HUES6 (cell line): ENCODE measurements around the gene RAPGEF3.

Experiments used
- H3K27ac ChIP-seq: 2 replicates; pipeline ENCODE4 v1.7.0; 2013; ENCODE audit warnings: low read depth, mild to moderate bottlenecking, low read length, inconsistent platforms
- H3K27me3 ChIP-seq: 2 replicates; pipeline ENCODE4 v1.6.1; 2013; ENCODE audit warnings: low read length; ENCODE audit not compliant: control insufficient read depth, insufficient read depth
- H3K36me3 ChIP-seq: 2 replicates; pipeline ENCODE4 v1.6.1; 2013; ENCODE audit warnings: low read length; ENCODE audit not compliant: control insufficient read depth, insufficient read depth
- H3K4me1 ChIP-seq: 2 replicates; pipeline ENCODE4 v1.6.1; 2013; ENCODE audit warnings: low read length; ENCODE audit not compliant: control insufficient read depth, insufficient read depth
- H3K4me3 ChIP-seq: 2 replicates; pipeline ENCODE4 v1.5.1; 2013; ENCODE audit warnings: low read depth, low read length
- H3K9ac ChIP-seq: one replicate; pipeline ENCODE4 v1.6.1; 2013; ENCODE audit warnings: mild to moderate bottlenecking, low read length
- H3K9me3 ChIP-seq: 2 replicates; pipeline ENCODE4 v1.6.1; 2013; ENCODE audit warnings: low read depth, low read length; ENCODE audit not compliant: control insufficient read depth, insufficient read depth

Gene RAPGEF3

GRCh38 chr12:47725893-47726292, 32.8 kb downstream of the RAPGEF3 start:
- Histone ChIP-seq H3K27me3 (no peaks in the 10 kb centered on the region; the same call in 1 of the 2 replicates), H3K4me3 (no peak overlapping the region), H3K9me3 (no peaks in the 10 kb centered on the region), H3K9ac (no peak overlapping the region), H3K36me3 (no peaks in the 10 kb centered on the region), H3K4me1 (peaks cover 9% of the 10 kb centered on the region; the same call in 1 of the 2 replicates), H3K27ac (no peak overlapping the region)

DNA sequence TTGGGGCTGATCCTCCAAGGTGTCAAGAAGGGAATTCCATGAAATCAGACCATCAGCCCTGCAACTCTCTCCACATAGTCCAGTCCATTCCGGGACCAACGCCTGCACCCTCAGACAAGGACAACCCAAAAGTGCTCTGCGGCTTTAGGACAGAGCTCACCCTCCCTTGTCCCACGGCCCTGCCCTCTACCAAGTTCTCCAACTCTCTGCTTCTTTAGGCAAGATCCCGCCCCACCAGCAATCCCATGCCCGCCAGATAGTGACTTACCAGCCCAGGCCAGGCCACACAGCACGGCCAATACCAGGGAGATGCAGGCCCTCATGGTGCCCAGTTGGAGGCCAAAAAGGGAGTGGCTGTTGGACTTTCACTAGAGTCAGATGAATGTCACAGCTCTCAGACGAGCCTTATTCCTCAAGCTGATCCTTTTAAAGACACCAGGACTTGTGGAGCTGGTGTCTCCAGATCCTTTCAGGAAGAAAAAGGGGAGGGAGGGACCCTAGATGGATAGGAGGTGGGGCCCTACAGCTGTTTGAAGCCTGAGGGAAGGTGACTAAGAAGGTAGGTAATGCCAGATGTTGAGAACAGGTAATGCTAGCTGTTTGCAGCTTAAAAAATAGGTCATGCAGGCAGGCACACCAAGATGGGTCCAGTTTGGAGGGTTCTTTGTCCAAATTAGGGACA, 33.4 kb downstream of the RAPGEF3 start, which contains the start of gene ENDOU:
ENDOU (minus strand) TSS at position 400 of the 682 bp plus-strand sequence; CDS start at position 323, 77 bp downstream.
- Histone ChIP-seq H3K4me3 (no peak within 1 kb of the TSS), H3K27me3 (no peaks in the 10 kb centered on the region; the same call in 1 of the 2 replicates), H3K36me3 (no peaks in the 10 kb centered on the region), H3K4me1 (peaks cover 9% of the 10 kb centered on the region; the same call in 1 of the 2 replicates), H3K27ac (no peak within 1 kb of the TSS), H3K9me3 (no peaks in the 10 kb centered on the region), H3K9ac (no peak within 1 kb of the TSS)

DNA sequence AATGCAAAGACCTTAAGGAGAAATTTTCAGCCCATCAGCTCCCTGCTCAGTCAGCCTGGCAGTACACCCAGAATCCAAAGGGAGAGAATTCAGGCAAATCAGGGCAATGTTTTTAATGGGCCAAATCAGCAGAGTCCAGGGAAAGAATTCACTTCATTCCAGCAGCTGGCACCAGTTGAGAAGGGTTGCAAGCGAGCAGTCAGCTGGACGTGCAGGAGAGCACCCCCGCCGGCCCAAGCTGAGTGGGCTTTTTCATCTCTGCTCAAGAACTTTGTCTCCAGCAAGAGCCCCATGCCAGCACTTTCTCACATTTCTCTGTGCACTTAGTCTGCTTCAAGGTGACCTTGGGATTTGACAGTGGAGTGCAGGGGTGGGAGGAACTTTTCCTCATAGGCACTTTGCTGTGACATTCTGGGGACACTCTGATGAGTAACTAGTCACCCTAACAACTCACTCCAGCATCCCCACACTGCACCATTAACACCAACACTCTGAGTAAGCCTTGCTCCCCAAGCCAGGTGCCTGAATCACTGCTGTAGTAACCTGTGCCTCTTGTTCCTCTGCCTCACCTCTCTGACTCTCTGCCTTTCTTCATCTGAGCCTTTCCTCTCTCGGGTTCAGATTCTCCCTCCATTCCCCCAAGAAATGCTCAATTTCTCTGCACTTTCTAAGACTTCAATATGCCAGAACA, 35.6 kb downstream of the RAPGEF3 start:
- no peaks in the 10 kb centered on the region for H3K9me3 ChIP-seq
- no peaks in the 10 kb centered on the region for H3K36me3 ChIP-seq
- no peak overlapping the region for H3K27ac ChIP-seq
- H3K4me1 ChIP-seq = peaks cover 15% of the 10 kb centered on the region; the same call in 1 of the 2 replicates
- H3K4me3 ChIP-seq = no peak overlapping the region
- H3K27me3 ChIP-seq = no peaks in the 10 kb centered on the region; the same call in 1 of the 2 replicates
- no peak overlapping the region for H3K9ac ChIP-seq

DNA sequence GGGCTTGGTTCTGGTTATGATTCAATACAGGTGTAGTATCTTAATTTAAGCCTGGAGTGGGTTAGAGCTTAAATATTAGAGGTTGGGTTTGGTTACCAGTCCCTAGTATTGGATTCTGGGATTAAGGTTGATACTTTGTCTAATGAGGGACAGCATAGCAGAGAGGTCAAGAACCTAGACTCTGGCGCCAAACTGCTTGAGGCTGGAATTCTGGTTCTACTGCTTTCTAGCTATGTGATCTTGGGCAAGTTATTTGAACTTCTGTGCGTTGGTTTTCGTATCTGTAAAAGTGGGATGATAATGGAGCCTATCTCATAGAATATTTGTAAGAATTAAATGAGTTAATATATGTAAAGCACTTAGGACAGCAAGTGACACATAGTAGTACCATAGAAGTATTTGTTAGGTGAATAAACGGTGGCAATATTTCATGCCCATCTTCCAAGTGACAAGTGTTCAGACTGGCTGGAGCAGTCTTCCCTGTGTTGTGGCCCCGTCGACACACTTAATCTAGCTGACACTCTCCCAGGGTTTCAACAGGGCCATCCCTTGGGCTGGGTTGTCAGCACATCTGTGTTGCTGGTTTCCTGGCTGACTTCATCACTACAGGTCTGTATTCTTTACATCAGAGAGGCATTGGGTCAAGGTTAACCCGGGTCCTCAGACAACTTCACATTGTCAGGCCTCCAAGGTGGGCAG, 36.4 kb downstream of the RAPGEF3 start:
- Histone ChIP-seq H3K4me1 (peaks cover 22% of the 10 kb centered on the region), H3K36me3 (no peaks in the 10 kb centered on the region), H3K9ac (no peak overlapping the region), H3K4me3 (no peak overlapping the region), H3K27me3 (peaks cover 1% of the 10 kb centered on the region; the same call in 1 of the 2 replicates), H3K9me3 (no peaks in the 10 kb centered on the region), H3K27ac (no peak overlapping the region)

DNA sequence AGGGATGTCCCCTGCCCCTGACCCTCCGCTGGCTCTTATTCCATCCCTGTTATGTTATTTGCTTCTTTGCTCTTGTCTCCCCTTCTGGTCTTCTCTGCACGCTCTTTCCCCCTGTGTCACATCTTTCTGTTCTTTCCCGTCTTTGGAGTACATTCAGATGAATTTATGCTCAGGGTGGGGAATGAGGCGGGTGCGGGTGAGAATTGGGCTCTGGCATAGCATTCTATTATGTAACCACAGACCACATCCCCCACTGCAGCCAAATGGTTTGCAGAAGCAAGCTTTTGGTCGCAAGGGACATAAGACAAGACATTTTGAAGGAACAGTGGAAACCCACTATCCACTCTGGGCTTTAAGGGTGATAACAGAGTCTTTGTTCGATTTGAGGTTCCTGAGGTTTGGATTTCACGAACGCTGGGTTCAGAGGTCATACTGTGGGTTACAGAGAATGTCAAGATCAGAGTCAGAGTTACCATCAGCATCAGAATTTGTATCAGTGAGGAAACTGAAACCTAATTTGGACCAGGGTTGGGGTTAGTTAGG, 37.2 kb downstream of the RAPGEF3 start:
- H3K4me3 ChIP-seq = no peak overlapping the region
- H3K9ac ChIP-seq = no peak overlapping the region
- H3K9me3 ChIP-seq = no peaks in the 10 kb centered on the region
- H3K27ac ChIP-seq = no peak overlapping the region
- peaks cover 25% of the 10 kb centered on the region for H3K4me1 ChIP-seq
- peaks cover 9% of the 10 kb centered on the region for H3K27me3 ChIP-seq
- H3K36me3 ChIP-seq = no peaks in the 10 kb centered on the region

- peaks cover 18% of the 10 kb centered on the region for H3K27me3 ChIP-seq
- H3K4me3 ChIP-seq = no peak overlapping the region
- H3K36me3 ChIP-seq = no peaks in the 10 kb centered on the region
- H3K4me1 ChIP-seq = peaks cover 19% of the 10 kb centered on the region
- no peak overlapping the region for H3K27ac ChIP-seq
- H3K9me3 ChIP-seq = no peaks in the 10 kb centered on the region
- no peak overlapping the region for H3K9ac ChIP-seq
Observed at GRCh38 chr12:47718531-47718930, 40.1 kb downstream of the RAPGEF3 start.

DNA sequence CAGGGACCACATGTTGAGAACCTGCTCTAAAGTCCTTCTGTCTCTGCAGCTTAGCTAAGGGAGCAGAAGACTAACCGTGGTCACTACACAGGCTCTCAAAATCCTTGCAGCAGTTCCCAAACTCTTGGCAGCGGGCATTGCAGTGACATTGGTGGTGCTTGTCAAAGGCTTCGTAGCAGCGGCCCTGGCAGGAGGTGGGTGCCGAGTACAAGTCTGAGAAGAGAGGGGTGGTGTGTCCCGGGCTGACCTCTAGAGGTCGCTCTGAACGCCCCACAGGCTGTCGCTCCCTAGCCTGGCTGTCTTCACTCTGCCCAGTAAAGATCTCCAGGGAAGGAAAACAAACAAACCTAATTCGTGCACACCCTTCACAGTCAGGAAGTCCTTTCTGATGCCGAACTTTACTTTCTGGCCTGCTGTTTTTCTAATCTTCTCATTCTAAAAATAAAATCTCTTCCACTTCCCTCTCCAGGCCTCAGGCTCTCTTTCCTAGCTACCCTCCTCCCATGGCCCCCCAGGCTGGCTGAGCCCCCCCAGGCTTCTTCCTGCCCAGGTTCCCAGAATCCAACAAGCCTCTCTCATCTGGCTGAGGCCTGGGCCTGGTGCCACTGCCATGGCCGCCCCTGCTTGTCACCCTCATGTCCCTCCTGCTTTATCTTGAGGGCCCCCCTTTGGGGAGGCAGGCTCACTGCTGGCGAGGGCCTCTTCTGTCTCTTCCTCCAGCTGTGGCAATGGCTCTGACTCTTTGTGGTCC, 41.1 kb downstream of the RAPGEF3 start:
- Histone ChIP-seq H3K27ac (no peak overlapping the region; the same call in 1 of the 2 replicates), H3K27me3 (peaks cover 18% of the 10 kb centered on the region), H3K9ac (no peak overlapping the region)

DNA sequence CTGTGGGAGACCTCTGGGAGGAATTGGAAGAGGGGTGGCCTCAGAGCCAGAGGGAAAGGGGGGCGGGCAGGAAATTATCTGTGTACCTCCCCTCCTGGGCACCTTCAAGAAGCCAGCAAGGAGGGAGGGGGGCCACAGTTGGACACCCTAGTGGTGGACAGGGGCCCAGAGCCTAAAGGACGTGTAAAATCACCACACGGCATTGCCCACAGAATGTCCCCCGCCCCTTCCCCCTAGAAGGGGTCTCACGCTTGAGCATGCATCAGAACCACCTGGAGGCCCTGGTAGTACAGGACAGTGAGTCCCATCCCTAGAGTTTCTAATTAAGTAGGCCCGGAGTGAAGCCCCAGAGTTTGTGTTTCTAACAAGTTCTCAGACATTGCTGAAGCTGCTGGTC, 41.6 kb downstream of the RAPGEF3 start:
- Histone ChIP-seq H3K4me1 (peaks cover 19% of the 10 kb centered on the region), H3K4me3 (no peak overlapping the region), H3K36me3 (no peaks in the 10 kb centered on the region), H3K9ac (no peak overlapping the region), H3K27ac (no peak overlapping the region), H3K9me3 (no peaks in the 10 kb centered on the region), H3K27me3 (peaks cover 18% of the 10 kb centered on the region)

More for the DNA sequence above, 41.1 kb downstream of the RAPGEF3 start:
- H3K36me3 ChIP-seq = no peaks in the 10 kb centered on the region
- H3K4me3 ChIP-seq = no peak overlapping the region
- peaks cover 19% of the 10 kb centered on the region for H3K4me1 ChIP-seq
- no peaks in the 10 kb centered on the region for H3K9me3 ChIP-seq

GRCh38 chr12:47715877-47716548, 42.7 kb downstream of the RAPGEF3 start:
- H3K9me3 ChIP-seq = no peaks in the 10 kb centered on the region
- no peak overlapping the region for H3K4me3 ChIP-seq
- peaks cover 19% of the 10 kb centered on the region for H3K4me1 ChIP-seq
- H3K27me3 ChIP-seq = peaks cover 18% of the 10 kb centered on the region
- no peak overlapping the region for H3K27ac ChIP-seq
- no peaks in the 10 kb centered on the region for H3K36me3 ChIP-seq
- H3K9ac ChIP-seq = no peak overlapping the region

- Histone ChIP-seq H3K27ac (no peak overlapping the region), H3K9me3 (no peaks in the 10 kb centered on the region)
Observed at GRCh38 chr12:47715393-47715876, 43.2 kb downstream of the RAPGEF3 start.

More at GRCh38 chr12:47715393-47715876, 43.2 kb downstream of the RAPGEF3 start:
- Histone ChIP-seq H3K4me1 (peaks cover 19% of the 10 kb centered on the region), H3K9ac (no peak overlapping the region), H3K4me3 (no peak overlapping the region), H3K27me3 (peaks cover 18% of the 10 kb centered on the region), H3K36me3 (no peaks in the 10 kb centered on the region)
